H1 (cell line): Measurements from ENCODE around the gene ADAMTS6.

Experiments used
- EZH2 ChIP-seq: fragments of 200-600 bp; sonication (generic); IDR thresholded peaks from 2 replicates; pipeline ENCODE4 v1.7.1; 2012; ENCODE audit warnings: low read depth, mild to moderate bottlenecking, moderate library complexity, low read length, inconsistent platforms; ENCODE audit not compliant: severe bottlenecking
- POLR2A ChIP-seq, 2 experiments: IDR thresholded peaks; 1 replicate in 1 of 2; 2 replicates in 1 of 2; pipeline ENCODE4 v1.6.1; 2011; ENCODE audit warnings: low read depth in 2 of 2, low read length in 2 of 2, mild to moderate bottlenecking in 2 of 2; ENCODE audit errors: control extremely low read depth in 1 of 2
- SUZ12 ChIP-seq: fragments of 200-600 bp; sonication (generic); IDR thresholded peaks from 2 replicates; pipeline ENCODE4 v1.6.1; 2012; ENCODE audit warnings: mild to moderate bottlenecking, inconsistent platforms, low read length, moderate library complexity, mixed read lengths
- YY1 ChIP-seq: IDR thresholded peaks from 2 replicates; pipeline ENCODE4 v1.6.1; 2011; ENCODE audit warnings: low read depth, mild to moderate bottlenecking, low read length
- TF ChIP-seq, protein P1 (sequence below), 3 experiments: IDR thresholded peaks; 1 replicate in 2 of 3; 2 replicates in 1 of 3; pipeline versions ENCODE4 v1.5.1 to v1.6.1; 2011; ENCODE audit warnings: low read length in 3 of 3, mild to moderate bottlenecking in 3 of 3, inconsistent platforms in 2 of 3, low read depth in 1 of 3, moderate library complexity in 1 of 3; ENCODE audit not compliant: insufficient read depth in 1 of 3; ENCODE audit errors: control extremely low read depth in 1 of 3

DNA sequence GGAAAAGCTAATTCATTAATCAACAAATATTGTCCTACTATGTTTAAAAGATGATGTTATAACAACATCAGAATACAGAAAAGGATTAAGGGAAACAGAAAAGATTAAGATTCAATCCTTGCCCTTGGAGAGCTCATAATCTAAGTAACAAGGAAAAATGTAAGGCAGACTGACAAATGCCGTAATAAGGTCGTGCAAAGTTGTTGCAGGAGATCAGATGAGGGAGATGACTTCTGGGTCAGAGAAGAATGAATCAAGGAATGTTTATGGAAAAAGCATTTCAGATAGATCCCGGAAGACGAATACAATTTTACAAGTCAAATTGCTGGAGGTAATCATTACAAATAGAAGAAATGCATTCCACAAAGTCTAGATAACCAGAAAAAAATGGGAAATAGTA, 6.4 kb downstream of the ADAMTS6 start:
- TF ChIP-seq, protein P1, sequence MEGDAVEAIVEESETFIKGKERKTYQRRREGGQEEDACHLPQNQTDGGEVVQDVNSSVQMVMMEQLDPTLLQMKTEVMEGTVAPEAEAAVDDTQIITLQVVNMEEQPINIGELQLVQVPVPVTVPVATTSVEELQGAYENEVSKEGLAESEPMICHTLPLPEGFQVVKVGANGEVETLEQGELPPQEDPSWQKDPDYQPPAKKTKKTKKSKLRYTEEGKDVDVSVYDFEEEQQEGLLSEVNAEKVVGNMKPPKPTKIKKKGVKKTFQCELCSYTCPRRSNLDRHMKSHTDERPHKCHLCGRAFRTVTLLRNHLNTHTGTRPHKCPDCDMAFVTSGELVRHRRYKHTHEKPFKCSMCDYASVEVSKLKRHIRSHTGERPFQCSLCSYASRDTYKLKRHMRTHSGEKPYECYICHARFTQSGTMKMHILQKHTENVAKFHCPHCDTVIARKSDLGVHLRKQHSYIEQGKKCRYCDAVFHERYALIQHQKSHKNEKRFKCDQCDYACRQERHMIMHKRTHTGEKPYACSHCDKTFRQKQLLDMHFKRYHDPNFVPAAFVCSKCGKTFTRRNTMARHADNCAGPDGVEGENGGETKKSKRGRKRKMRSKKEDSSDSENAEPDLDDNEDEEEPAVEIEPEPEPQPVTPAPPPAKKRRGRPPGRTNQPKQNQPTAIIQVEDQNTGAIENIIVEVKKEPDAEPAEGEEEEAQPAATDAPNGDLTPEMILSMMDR (IDR thresholded peaks at IDR 0.05; ENCODE audit: control extremely low read depth in 1 of 3, insufficient read depth in 1 of 3, low read depth in 1 of 3, low read length in 3 of 3): no peak
- no peak for TF ChIP-seq YY1
- TF ChIP-seq POLR2A (IDR thresholded peaks at IDR 0.05; ENCODE audit: control extremely low read depth in 1 of 2, low read depth in 2 of 2, low read length in 2 of 2): no peak
- no peak for TF ChIP-seq SUZ12
- TF ChIP-seq EZH2: no peak
